GM21529 (cell line): ENCODE results near the gene KRT7.
"Not testable (repeated sequence)": the region's sequence is repeated elsewhere in the genome, so short reads cannot be mapped to it uniquely, and the experiment has no call there.

Source experiments
- ATAC-seq: cut with Tn5 transposase; IDR thresholded peaks from one replicate; pipeline ENCODE4 v1.9.1; 2021; ENCODE audit not compliant: unreplicated experiment

Gene KRT7

GRCh38 chr12:52243259-52243855 is 10.3 kb downstream of the KRT7 start:
- ATAC-seq, result no peak

- peak; percentile 93 for ATAC-seq
Observed at GRCh38 chr12:52243856-52244614, 11.0 kb downstream of the KRT7 start.

GRCh38 chr12:52244615-52244994 is 11.6 kb downstream of the KRT7 start:
- peak; percentile 10 for ATAC-seq

- ATAC-seq, result no peak
Observed at GRCh38 chr12:52245259-52245961, 12.4 kb downstream of the KRT7 start.

- no peak for ATAC-seq
Observed at GRCh38 chr12:52245962-52246569, 13.0 kb downstream of the KRT7 start.

- ATAC-seq, result no peak
Observed at GRCh38 chr12:52246720-52247621, 13.9 kb downstream of the KRT7 start.

- no peak for ATAC-seq
Observed at GRCh38 chr12:52247622-52248540, 14.8 kb downstream of the KRT7 start.

GRCh38 chr12:52248541-52249461 is 15.8 kb downstream of the KRT7 start:
- ATAC-seq, result no peak

- no peak for ATAC-seq
Observed at GRCh38 chr12:52249511-52250047, 16.5 kb downstream of the KRT7 start.

- ATAC-seq, result no peak
Observed at GRCh38 chr12:52250048-52250990, 17.3 kb downstream of the KRT7 start.

GRCh38 chr12:52251367-52252051 is 18.5 kb downstream of the KRT7 start:
- no peak for ATAC-seq

- not testable (repeated sequence) for ATAC-seq
Observed at GRCh38 chr12:52252175-52252615, 19.2 kb downstream of the KRT7 start.

- ATAC-seq, result no peak
Observed at GRCh38 chr12:52252728-52253343, 19.8 kb downstream of the KRT7 start.

GRCh38 chr12:52253391-52254179 is 20.5 kb downstream of the KRT7 start:
- no peak for ATAC-seq
